OCI-LY7 (cell line): ENCODE measurements around the gene PLEKHG4. TPM values are rescaled to one million over a fixed set of nuclear protein-coding genes. Genes with fewer than 3 reads are reported as not detected.
A peak's percentile ranks its signal among the peaks of the same experiment; 100 is the strongest.

ENCODE experiments used
- BruUV-seq: library from RNA; stranded (reverse); fragments of 400-500 nt; replicated peaks from 2 replicates; lab custom pipeline; 2021; lab: Mats Ljungman, UMichigan
- CTCF ChIA-PET: fragments of 300-600 bp; sonication (Branson Sonifier 250); formaldehyde crosslinking; loops from one replicate; lab custom pipeline; 2022; ENCODE audit warnings: antibody characterized with exemption; ENCODE audit not compliant: unreplicated experiment; lab: Charles Lee
- POLR2A ChIA-PET: fragments of 300-600 bp; sonication (Branson Sonifier 250); formaldehyde crosslinking; loops from one replicate; lab custom pipeline; 2022; ENCODE audit warnings: antibody characterized with exemption; lab: Charles Lee
- DNase-seq: peaks from one replicate; pipeline ENCODE4 v3.0.0-alpha.2; 2015; ENCODE audit warnings: low spot score
- H2AFZ ChIP-seq: fragments of 200-600 bp; sonication (generic), shearing (Covaris generic); 2 replicates; pipeline ENCODE4 v1.6.1; 2014; ENCODE audit warnings: mild to moderate bottlenecking, antibody characterized with exemption, low read length, moderate library complexity
- H3K27ac ChIP-seq: fragments of 200-600 bp; sonication (generic); 2 replicates; pipeline ENCODE4 v1.5.1; 2014; ENCODE audit warnings: mixed run types, low read depth, mild to moderate bottlenecking, moderate library complexity, low read length, inconsistent platforms; ENCODE audit not compliant: poor library complexity, severe bottlenecking
- H3K36me3 ChIP-seq: fragments of 200-600 bp; sonication (generic); 2 replicates; pipeline ENCODE4 v1.6.1; 2014; ENCODE audit warnings: mild to moderate bottlenecking, antibody characterized with exemption, low read length, moderate library complexity, mixed read lengths; ENCODE audit not compliant: insufficient read depth
- H3K4me1 ChIP-seq: fragments of 200-600 bp; sonication (generic); 2 replicates; pipeline ENCODE4 v1.5.1; 2014; ENCODE audit warnings: mild to moderate bottlenecking, low read length; ENCODE audit not compliant: insufficient read depth, poor library complexity, severe bottlenecking
- H3K4me2 ChIP-seq: fragments of 200-600 bp; sonication (generic); 2 replicates; pipeline ENCODE4 v1.6.1; 2014; ENCODE audit warnings: mild to moderate bottlenecking, low read length
- H3K4me3 ChIP-seq: fragments of 200-600 bp; sonication (generic); 2 replicates; pipeline ENCODE4 v1.5.1; 2014; ENCODE audit warnings: mild to moderate bottlenecking, low read depth, low read length; ENCODE audit not compliant: poor library complexity, severe bottlenecking
- H3K79me2 ChIP-seq: fragments of 200-600 bp; sonication (generic); 2 replicates; pipeline ENCODE4 v1.6.1; 2016; ENCODE audit warnings: low read depth, mild to moderate bottlenecking, low read length, moderate library complexity, mixed read lengths; ENCODE audit not compliant: insufficient read depth
- H3K9me2 ChIP-seq: fragments of 200-600 bp; sonication (generic); 2 replicates; pipeline ENCODE4 v1.6.1; 2016; ENCODE audit warnings: mild to moderate bottlenecking, low read length, mixed read lengths; ENCODE audit not compliant: insufficient read depth
- H3K9me3 ChIP-seq: fragments of 200-600 bp; sonication (generic); 2 replicates; pipeline ENCODE4 v1.6.1; 2014; ENCODE audit warnings: mild to moderate bottlenecking, mixed run types, low read length, mixed read lengths
- H4K20me1 ChIP-seq: fragments of 200-600 bp; sonication (generic); 2 replicates; pipeline ENCODE4 v1.6.1; 2014; ENCODE audit warnings: mild to moderate bottlenecking, antibody characterized with exemption, low read length, moderate library complexity, mixed read lengths; ENCODE audit not compliant: insufficient read depth
- CTCF ChIP-seq: fragments of 200-600 bp; sonication (generic); conservative IDR thresholded peaks from 2 replicates; pipeline ENCODE4 v1.5.1; 2014; ENCODE audit warnings: mild to moderate bottlenecking, antibody characterized with exemption, low read length, moderate library complexity, mixed read lengths
- EZH2phosphoT487 ChIP-seq: fragments of 200-600 bp; sonication (generic); IDR thresholded peaks from 2 replicates; pipeline ENCODE4 v1.6.1; 2018; ENCODE audit warnings: low read depth, borderline replicate concordance, mild to moderate bottlenecking, mixed run types, antibody characterized with exemption, low read length, moderate library complexity, mixed read lengths
- intact Hi-C: fragments of 100-400 bp; cut with micrococcal nuclease; formaldehyde crosslinking; loops from one replicate; pipeline ENCODE4 v1.10.0; 2022; ENCODE audit not compliant: unreplicated experiment
- total RNA-seq, 2 experiments: library from RNA; depleted of rRNA in 1 of 2; stranded (reverse); fragments of >200 nt in 1 of 2; shearing (Covaris generic) in 1 of 2; gene quantifications; 2 replicates each; pipeline ENCODE4 v1.2.3, GENCODE V29; 2014 to 2022

Gene PLEKHG4
- total RNA-seq, 2 experiments from 2014 or later = 0.51 TPM; not detected in 1

GRCh38 chr16:67243481-67243880 is 35.9 kb upstream of the PLEKHG4 start:
- peak overlapping the region; percentile 86 for H3K4me3 ChIP-seq
- no peak overlapping the region for H2AFZ ChIP-seq
- no peak for DNase-seq
- intact Hi-C loops = no loop called here
- peaks cover 59% of the 10 kb centered on the region for H3K4me1 ChIP-seq
- H3K9me2 ChIP-seq = no peaks in the 10 kb centered on the region
- no TSS peak for BruUV-seq
- CTCF ChIA-PET = interaction anchor here (0.7 kb wide), 1 partner anchor 21 kb away, joined by 3 read pairs; no protein-coding TSS in a partner anchor
- H3K79me2 ChIP-seq = no peaks in the 10 kb centered on the region; the same call in 1 of the 2 replicates
- H3K27ac ChIP-seq = peak overlapping the region; percentile 70
- POLR2A ChIA-PET = interaction anchor here (1.0 to 2.5 kb wide), 2 partner anchors 15 to 25 kb away, joined by 3 to 8 read pairs; no protein-coding TSS in a partner anchor
- peak overlapping the region; percentile 94 for H3K4me2 ChIP-seq
- TF ChIP-seq EZH2phosphoT487 (no peak), CTCF (no peak)
- no peaks in the 10 kb centered on the region for H3K36me3 ChIP-seq
- H4K20me1 ChIP-seq = no peaks in the 10 kb centered on the region
- no peaks in the 10 kb centered on the region for H3K9me3 ChIP-seq

- Histone ChIP-seq H3K4me2 (peak overlapping the region; percentile 94), H3K9me2 (no peaks in the 10 kb centered on the region), H2AFZ (no peak overlapping the region), H3K4me1 (peaks cover 61% of the 10 kb centered on the region), H3K4me3 (peak overlapping the region; percentile 86), H4K20me1 (no peaks in the 10 kb centered on the region), H3K27ac (peak overlapping the region; percentile 70), H3K36me3 (no peaks in the 10 kb centered on the region), H3K79me2 (no peaks in the 10 kb centered on the region; the same call in 1 of the 2 replicates), H3K9me3 (no peaks in the 10 kb centered on the region)
- peak; percentile 91 for DNase-seq
- ChIA-PET POLR2A (interaction anchor here (0.5 to 2.5 kb wide), 15 partner anchors 8 to 759 kb away, joined by 3 to 11 read pairs (median 3); partner anchors contain the start of genes E2F4, FBXL8, TMEM208 and TRADD), CTCF (interaction anchor here (0.5 to 1.4 kb wide), 2 partner anchors 18 to 79 kb away, joined by 3 to 4 read pairs; partner anchors contain the start of gene TMEM208)
- TF ChIP-seq CTCF = no peak
- TF ChIP-seq EZH2phosphoT487 = no peak
- no TSS peak for BruUV-seq
- intact Hi-C loops = no loop called here
These were observed 34.7 kb upstream of the PLEKHG4 start for GRCh38 chr16:67244387-67245185.
